Uterus (tissue), 4 donors: ENCODE data around the gene TYSND1. TPM values are rescaled to one million over a fixed set of nuclear protein-coding genes. Genes with fewer than 3 reads are reported as not detected.

ENCODE experiments used
- DNase-seq, 2 donors: peaks; one replicate each; pipeline ENCODE4 v3.0.0-alpha.2; 2019 to 2020
- H3K27ac ChIP-seq, 2 donors: fragments of 200-600 bp; sonication (generic); 1 replicate in 1 of 2; 2 replicates in 1 of 2; pipeline ENCODE4 v1.5.1; 2016 to 2018
- H3K27me3 ChIP-seq, 2 donors: fragments of 200-600 bp; sonication (generic); one replicate each; pipeline ENCODE4 v1.5.1; 2018 to 2019; ENCODE audit warnings: control low read depth in 1 of 2
- H3K36me3 ChIP-seq, 2 donors: fragments of 200-600 bp; sonication (generic); one replicate each; pipeline ENCODE4 v1.5.1; 2019; ENCODE audit warnings: control low read depth in 1 of 2
- H3K4me1 ChIP-seq, 2 donors: fragments of 200-600 bp; sonication (generic); one replicate each; pipeline ENCODE4 v1.5.1; 2018 to 2019; ENCODE audit warnings: control low read depth in 1 of 2
- H3K4me3 ChIP-seq, 2 donors: fragments of 200-600 bp; sonication (generic); 1 replicate in 1 of 2; 2 replicates in 1 of 2; pipeline ENCODE4 v1.5.1; 2018 to 2019; ENCODE audit warnings: mild to moderate bottlenecking in 1 of 2
- H3K9me3 ChIP-seq, 2 donors: fragments of 200-600 bp; sonication (generic); one replicate each; pipeline ENCODE4 v1.5.1; 2019; ENCODE audit warnings: control low read depth in 1 of 2
- CTCF ChIP-seq, 4 experiments: fragments of 200-600 bp in 2 of 4; fragments of 450-650 bp in 2 of 4; sonication (generic) in 2 of 4; IDR thresholded peaks; one replicate each; pipeline ENCODE4 v1.5.1; 2016 to 2019; ENCODE audit warnings: antibody characterized with exemption in 4 of 4, mild to moderate bottlenecking in 2 of 4, moderate library complexity in 1 of 4
- POLR2A ChIP-seq, 2 donors: fragments of 450-650 bp; IDR thresholded peaks; one replicate each; pipeline ENCODE4 v1.6.1; 2016; ENCODE audit warnings: antibody characterized with exemption in 2 of 2, mild to moderate bottlenecking in 1 of 2, moderate library complexity in 1 of 2
- intact Hi-C: fragments of 100-400 bp; cut with DNase I; formaldehyde crosslinking; loops from one replicate; pipeline ENCODE4 v1.15.1; 2023; ENCODE audit warnings: low total_unique reads
- total RNA-seq, 4 donors: library from RNA; depleted of rRNA in 3 of 4; stranded (reverse); fragments of >200 nt in 3 of 4; gene quantifications; one replicate each; pipeline versions ENCODE4 v1.1.0 to v1.2.4, GENCODE V29; 2014 to 2023
- donor health status: DM: yes; HTN: yes; CAD: no.

TYSND1 gene
- total RNA-seq, 4 donors from 2014 or later: 5.4 to 15.9 (median 12.7) TPM

- Histone ChIP-seq H3K27ac (no peak overlapping the region), H3K4me3 (no peak overlapping the region), H3K4me1 (no peaks in the 10 kb centered on the region), H3K36me3 (no peaks in the 10 kb centered on the region), H3K9me3 (no peaks in the 10 kb centered on the region), H3K27me3 (no peaks in the 10 kb centered on the region)
- TF ChIP-seq POLR2A (IDR thresholded peaks at IDR 0.05) (no peak), CTCF (IDR thresholded peaks at IDR 0.05) (no peak)
- DNase-seq: no peak
- intact Hi-C loops: no loop called here
These were observed 44.9 kb upstream of the TYSND1 start for GRCh38 chr10:70191161-70191971.

GRCh38 chr10:70190581-70190980 lies 44.1 kb upstream of the TYSND1 start:
- Histone ChIP-seq H3K27ac (no peak overlapping the region), H3K9me3 (no peaks in the 10 kb centered on the region)

GRCh38 chr10:70190102-70190501 lies 43.6 kb upstream of the TYSND1 start:
- Histone ChIP-seq H3K4me3 (no peak overlapping the region), H3K4me1 (no peaks in the 10 kb centered on the region), H3K27me3 (no peaks in the 10 kb centered on the region), H3K36me3 (no peaks in the 10 kb centered on the region), H3K9me3 (no peaks in the 10 kb centered on the region), H3K27ac (no peak overlapping the region)
- DNase-seq: no peak
- intact Hi-C loops: no loop called here
- TF ChIP-seq CTCF (IDR thresholded peaks at IDR 0.05) (no peak), POLR2A (IDR thresholded peaks at IDR 0.05) (no peak)

More at GRCh38 chr10:70190581-70190980, 44.1 kb upstream of the TYSND1 start:
- no peaks in the 10 kb centered on the region for H3K4me1 ChIP-seq
- no peaks in the 10 kb centered on the region for H3K36me3 ChIP-seq
- intact Hi-C loops: no loop called here
- no peak for DNase-seq
- no peaks in the 10 kb centered on the region for H3K27me3 ChIP-seq
- TF ChIP-seq CTCF (IDR thresholded peaks at IDR 0.05) (no peak), POLR2A (IDR thresholded peaks at IDR 0.05) (no peak)
- H3K4me3 ChIP-seq: no peak overlapping the region

- Histone ChIP-seq H3K4me1 (no peaks in the 10 kb centered on the region), H3K36me3 (no peaks in the 10 kb centered on the region), H3K9me3 (no peaks in the 10 kb centered on the region), H3K27ac (no peak overlapping the region), H3K4me3 (no peak overlapping the region), H3K27me3 (no peaks in the 10 kb centered on the region)
- no peak for TF ChIP-seq POLR2A (IDR thresholded peaks at IDR 0.05)
- no peak for TF ChIP-seq CTCF (IDR thresholded peaks at IDR 0.05)
- intact Hi-C loops: no loop called here
- no peak for DNase-seq
These were observed 42.3 kb upstream of the TYSND1 start for GRCh38 chr10:70188768-70189167.

- Histone ChIP-seq H3K9me3 (no peaks in the 10 kb centered on the region), H3K4me1 (no peaks in the 10 kb centered on the region), H3K36me3 (no peaks in the 10 kb centered on the region), H3K27me3 (no peaks in the 10 kb centered on the region), H3K27ac (no peak overlapping the region), H3K4me3 (no peak overlapping the region)
- intact Hi-C loops: no loop called here
- no peak for DNase-seq
- TF ChIP-seq CTCF (IDR thresholded peaks at IDR 0.05): no peak
- no peak for TF ChIP-seq POLR2A (IDR thresholded peaks at IDR 0.05)
These were observed 40.1 kb upstream of the TYSND1 start for GRCh38 chr10:70186571-70186970.
